HepG2 (cell line): ENCODE results near the gene GDE1. TPM values are rescaled to one million over a fixed set of nuclear protein-coding genes. Genes with fewer than 3 reads are reported as not detected.

Experiments
- ARID2 ChIP-seq: sonication (generic); formaldehyde crosslinking; IDR thresholded peaks from 2 replicates; pipeline ENCODE4 v1.8.1; 2022; ENCODE audit warnings: mild to moderate bottlenecking, missing genetic modification reagents, borderline replicate concordance
- DDIT3 ChIP-seq: sonication (generic); formaldehyde crosslinking; IDR thresholded peaks from 2 replicates; pipeline ENCODE4 v1.4.0; 2020; ENCODE audit warnings: mild to moderate bottlenecking, missing genetic modification reagents
- E2F1 ChIP-seq: sonication (generic); formaldehyde crosslinking; IDR thresholded peaks from 2 replicates; pipeline ENCODE4 v1.5.0; 2020; ENCODE audit warnings: missing genetic modification reagents
- RAD21 ChIP-seq: fragments of 450-650 bp; formaldehyde crosslinking; IDR thresholded peaks from 2 replicates; pipeline ENCODE4 v1.5.0; 2020; ENCODE audit warnings: mild to moderate bottlenecking
- SATB2 ChIP-seq: sonication (generic); formaldehyde crosslinking; IDR thresholded peaks from 2 replicates; pipeline ENCODE4 v1.5.0; 2020; ENCODE audit warnings: missing genetic modification reagents
- SSRP1 ChIP-seq: IDR thresholded peaks from 2 replicates; pipeline ENCODE4 v1.6.1; 2016; ENCODE audit warnings: control low read depth
- ZBTB25 ChIP-seq: IDR thresholded peaks from 2 replicates; pipeline ENCODE4 v1.6.1; 2018; ENCODE audit warnings: missing genetic modification reagents
- ZNF136 ChIP-seq: sonication (generic); formaldehyde crosslinking; IDR thresholded peaks from 2 replicates; pipeline ENCODE4 v1.8.1; 2022; ENCODE audit warnings: low read depth, mild to moderate bottlenecking, moderate library complexity, missing genetic modification reagents
- ZNF556 ChIP-seq: sonication (generic); formaldehyde crosslinking; IDR thresholded peaks from 2 replicates; pipeline ENCODE4 v1.4.0; 2020; ENCODE audit warnings: mild to moderate bottlenecking, missing genetic modification reagents, borderline replicate concordance
- ZNF646 ChIP-seq: sonication (generic); formaldehyde crosslinking; IDR thresholded peaks from 2 replicates; pipeline ENCODE4 v1.9.0; 2021; ENCODE audit warnings: mild to moderate bottlenecking, missing genetic modification reagents
- ZNF670 ChIP-seq: sonication (generic); formaldehyde crosslinking; IDR thresholded peaks from 2 replicates; pipeline ENCODE4 v1.8.0; 2022; ENCODE audit warnings: mild to moderate bottlenecking, missing genetic modification reagents, borderline replicate concordance
- ZNF839 ChIP-seq: sonication (generic); formaldehyde crosslinking; IDR thresholded peaks from 2 replicates; pipeline ENCODE4 v1.4.0; 2020; ENCODE audit warnings: missing genetic modification reagents, mild to moderate bottlenecking, borderline replicate concordance
- ZNF878 ChIP-seq: sonication (generic); formaldehyde crosslinking; IDR thresholded peaks from 2 replicates; pipeline ENCODE4 v1.8.1; 2023; ENCODE audit warnings: mild to moderate bottlenecking, missing genetic modification reagents, moderate library complexity
- polyA plus RNA-seq, 8 experiments: library from polyadenylated mRNA; depleted of rRNA in 3 of 8; stranded (reverse) in 7 of 8; unstranded in 1 of 8; fragments of >200 nt; fragmentation: Illumina TruSeq in 4 of 8; extraction: Trizol in 4 of 8; gene quantifications; 2 replicates each; pipeline versions ENCODE4 v1.2.1 to v1.2.3, GENCODE V29; 2011 to 2016; ENCODE audit warnings: low read depth in 4 of 8, missing spikeins in 1 of 8, mixed read lengths in 1 of 8; ENCODE audit not compliant: insufficient read depth in 1 of 8
- total RNA-seq, 5 experiments: library from RNA; depleted of rRNA; stranded (reverse); fragments of >200 nt; fragmentation: Illumina TruSeq; extraction: Trizol; gene quantifications; 2 replicates each; pipeline ENCODE4 v1.2.3, GENCODE V29; 2016; ENCODE audit warnings: low read depth in 1 of 5
- TF ChIP-seq, protein P1 (sequence below): sonication (generic); formaldehyde crosslinking; IDR thresholded peaks from 2 replicates; pipeline ENCODE4 v1.8.1; 2023; ENCODE audit warnings: mild to moderate bottlenecking, inconsistent platforms, moderate library complexity, missing genetic modification reagents, borderline replicate concordance

Gene GDE1
- total and polyA plus RNA-seq, 2 of the 13 experiments (the other 11 are each of a cell fraction or from before 2014, with no cell fraction given) = 35.9 to 59.0 TPM

GRCh38 chr16:19523559-19524355 is 1.9 kb upstream of the GDE1 start, which contains the start of gene CCP110 (continued):
- TF ChIP-seq ZNF646 (CRISPR knock-in tag) (no peak), SATB2 (no peak), ZNF878 (no peak), ZNF670 (CRISPR knock-in tag) (peak; percentile 59), ZNF136 (CRISPR knock-in tag) (peak; percentile 77; the same call in 1 of the 2 replicates), ZBTB25 (peak; percentile 69; the same call in 1 of the 2 replicates), RAD21 (CRISPR knock-in tag) (no peak), ARID2 (peak; percentile 89; the same call in 1 of the 2 replicates), ZNF556 (CRISPR knock-in tag) (peak; percentile 90; the same call in 1 of the 2 replicates), ZNF839 (no peak), E2F1 (peak; percentile 96), DDIT3 (CRISPR knock-in tag) (no peak), SSRP1 (no peak)
- TF ChIP-seq, protein P1, sequence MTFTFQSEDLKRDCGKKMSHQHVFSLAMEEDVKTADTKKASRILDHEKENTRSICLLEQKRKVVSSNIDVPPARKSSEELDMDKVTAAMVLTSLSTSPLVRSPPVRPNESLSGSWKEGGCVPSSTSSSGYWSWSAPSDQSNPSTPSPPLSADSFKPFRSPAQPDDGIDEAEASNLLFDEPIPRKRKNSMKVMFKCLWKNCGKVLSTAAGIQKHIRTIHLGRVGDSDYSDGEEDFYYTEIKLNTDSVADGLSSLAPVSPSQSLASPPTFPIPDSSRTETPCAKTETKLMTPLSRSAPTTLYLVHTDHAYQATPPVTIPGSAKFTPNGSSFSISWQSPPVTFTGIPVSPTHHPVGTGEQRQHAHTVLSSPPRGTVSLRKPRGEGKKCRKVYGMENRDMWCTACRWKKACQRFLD (CRISPR knock-in tag) = peak; percentile 75
